Panc1 (cell line): Measurements from ENCODE around the gene SYT13. TPM values are rescaled to one million over a fixed set of nuclear protein-coding genes. Genes with fewer than 3 reads are reported as not detected.

Experiments
- ATAC-seq: fragments of 200-7000 bp; cut with Tn5 transposase; 2 replicates; pipeline ENCODE4 v1.9.1; 2020; ENCODE audit warnings: mild to moderate bottlenecking, moderate library complexity
- BruUV-seq: library from RNA; stranded (reverse); fragments of 400-500 nt; replicated peaks from 2 replicates; lab custom pipeline; 2021; lab: Mats Ljungman, UMichigan
- CTCF ChIA-PET: fragments of 300-600 bp; sonication (Branson Sonifier 250); formaldehyde crosslinking; loops from one replicate; lab custom pipeline; 2022; ENCODE audit warnings: antibody characterized with exemption; lab: Charles Lee
- POLR2A ChIA-PET: fragments of 300-600 bp; sonication (Branson Sonifier 250); formaldehyde crosslinking; loops from one replicate; lab custom pipeline; 2022; ENCODE audit warnings: antibody characterized with exemption; lab: Charles Lee
- DNase-seq: peaks from one replicate; pipeline ENCODE4 v3.0.0-alpha.2; 2010; ENCODE audit warnings: low read depth, low spot score
- H3K27ac ChIP-seq: 2 replicates; pipeline ENCODE4 v1.5.1; 2011; ENCODE audit warnings: mild to moderate bottlenecking, low read length, inconsistent platforms
- H3K27me3 ChIP-seq: fragments of 200-500 bp; sonication (Bioruptor generic); 2 replicates; pipeline ENCODE4 v1.6.0; 2014; ENCODE audit warnings: low read length, inconsistent platforms; ENCODE audit not compliant: control insufficient read depth, insufficient read depth
- H3K36me3 ChIP-seq: fragments of 200-500 bp; sonication (Bioruptor generic); 2 replicates; pipeline ENCODE4 v1.5.1; 2014; ENCODE audit warnings: inconsistent platforms, mild to moderate bottlenecking, low read length, moderate library complexity; ENCODE audit not compliant: control insufficient read depth, insufficient read depth
- H3K4me1 ChIP-seq: 2 replicates; pipeline ENCODE4 v1.5.1; 2011; ENCODE audit warnings: inconsistent platforms, mild to moderate bottlenecking, low read length, moderate library complexity; ENCODE audit not compliant: control insufficient read depth, insufficient read depth
- H3K4me3 ChIP-seq, 2 experiments: 2 replicates each; pipeline ENCODE4 v1.5.1; 2011 to 2012; ENCODE audit warnings: low read depth in 2 of 2, low read length in 2 of 2, mild to moderate bottlenecking in 2 of 2, inconsistent platforms in 1 of 2, moderate library complexity in 1 of 2
- H3K9me3 ChIP-seq: fragments of 200-500 bp; sonication (Bioruptor generic); 2 replicates; pipeline ENCODE4 v1.5.1; 2014; ENCODE audit warnings: low read depth, mild to moderate bottlenecking, inconsistent platforms, low read length, moderate library complexity; ENCODE audit not compliant: control insufficient read depth, insufficient read depth
- CTCF ChIP-seq: fragments of 450-650 bp; IDR thresholded peaks from 2 replicates; pipeline ENCODE4 v1.5.1; 2017; ENCODE audit warnings: mild to moderate bottlenecking
- POLR2AphosphoS5 ChIP-seq: IDR thresholded peaks from 2 replicates; pipeline ENCODE4 v1.6.1; 2012; ENCODE audit warnings: mild to moderate bottlenecking, low read depth, low read length, moderate library complexity
- REST ChIP-seq, 2 experiments: IDR thresholded peaks; 2 replicates each; pipeline ENCODE4 v1.6.1; 2011 to 2012; ENCODE audit warnings: low read depth in 2 of 2, control low read depth in 1 of 2, low read length in 1 of 2, mild to moderate bottlenecking in 1 of 2, moderate library complexity in 1 of 2; ENCODE audit not compliant: insufficient read depth in 1 of 2
- SIN3A ChIP-seq: IDR thresholded peaks from 2 replicates; pipeline ENCODE4 v1.6.1; 2012; ENCODE audit warnings: low read depth, mild to moderate bottlenecking, low read length, moderate library complexity, borderline replicate concordance; ENCODE audit not compliant: insufficient read depth
- TCF7L2 ChIP-seq: IDR thresholded peaks from 2 replicates; pipeline ENCODE4 v1.6.1; 2011; ENCODE audit warnings: mild to moderate bottlenecking, low read depth, low read length, inconsistent platforms
- in situ Hi-C: cut with HindIII; loops from 2 replicates; pipeline ENCODE4 v1.10.0; 2016; ENCODE audit warnings: low sequenced_read_pairs, low pct_unique_long_range_greater_than_20kb
- intact Hi-C: fragments of 100-400 bp; cut with micrococcal nuclease; formaldehyde crosslinking; loops from one replicate; pipeline ENCODE4 v1.10.0; 2022; ENCODE audit not compliant: unreplicated experiment
- total RNA-seq: library from RNA; stranded (reverse); gene quantifications from one replicate; pipeline ENCODE4 v1.2.1, GENCODE V29; 2021; ENCODE audit not compliant: unreplicated experiment

Gene SYT13
- total RNA-seq, 1 experiment from 2014 or later, result 0.13 TPM

DNA sequence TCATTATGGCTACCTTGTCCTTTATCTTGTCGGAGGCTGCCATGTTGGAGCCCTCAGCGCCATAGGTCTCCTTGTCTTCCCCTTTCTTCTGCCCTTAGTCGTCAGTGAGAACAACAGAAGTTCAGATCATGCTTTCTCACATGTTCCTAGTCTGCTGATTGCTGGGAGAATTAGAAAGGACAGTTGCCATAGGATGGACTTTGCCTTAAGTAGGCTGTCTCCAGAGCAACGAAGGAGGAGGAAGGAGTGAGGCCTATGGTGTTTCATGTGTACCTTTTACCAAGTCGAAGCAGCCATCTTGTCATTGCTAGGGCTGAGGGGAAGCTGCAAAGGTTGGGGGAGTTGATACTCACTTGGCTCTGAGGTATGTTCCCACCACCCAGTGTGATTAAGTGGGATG lies 62.6 kb downstream of the SYT13 start:
- ChIA-PET CTCF (no interaction called here), POLR2A (no interaction called here)
- intact Hi-C loops, result no loop called here
- Histone ChIP-seq H3K4me3 (no peak overlapping the region), H3K27ac (no peak overlapping the region), H3K9me3 (no peaks in the 10 kb centered on the region), H3K27me3 (no peaks in the 10 kb centered on the region), H3K4me1 (no peaks in the 10 kb centered on the region), H3K36me3 (no peaks in the 10 kb centered on the region)
- in situ Hi-C loops, result no loop called here
- ATAC-seq (no peak), DNase-seq (no peak)
- BruUV-seq, result no TSS peak
- TF ChIP-seq POLR2AphosphoS5, result no peak
- TF ChIP-seq TCF7L2, result no peak
- TF ChIP-seq SIN3A, result no peak
- no peak for TF ChIP-seq CTCF
- TF ChIP-seq REST (IDR thresholded peaks at IDR 0.05; ENCODE audit: insufficient read depth in 1 of 2, low read depth in 2 of 2, low read length in 1 of 2), result no peak

- H3K4me1 ChIP-seq, result no peaks in the 10 kb centered on the region
- intact Hi-C loops, result no loop called here
- no peak for DNase-seq
- H3K4me3 ChIP-seq, result no peak overlapping the region
- ChIA-PET POLR2A (no interaction called here), CTCF (no interaction called here)
- H3K9me3 ChIP-seq, result no peaks in the 10 kb centered on the region
- in situ Hi-C loops, result no loop called here
- no peak overlapping the region for H3K27ac ChIP-seq
- H3K27me3 ChIP-seq, result no peaks in the 10 kb centered on the region
- no peaks in the 10 kb centered on the region for H3K36me3 ChIP-seq
- no peak for ATAC-seq
- no peak for TF ChIP-seq CTCF
- TF ChIP-seq SIN3A, result no peak
- BruUV-seq, result no TSS peak
These were observed 66.7 kb downstream of the SYT13 start for GRCh38 chr11:45219411-45219810.

GRCh38 chr11:45218705-45219104 lies 67.4 kb downstream of the SYT13 start:
- intact Hi-C loops, result no loop called here
- TF ChIP-seq TCF7L2 (no peak), REST (IDR thresholded peaks at IDR 0.05; ENCODE audit: insufficient read depth in 1 of 2, low read depth in 2 of 2, low read length in 1 of 2) (no peak), SIN3A (no peak), CTCF (no peak), POLR2AphosphoS5 (no peak)
- no peak overlapping the region for H3K27ac ChIP-seq
- H3K4me3 ChIP-seq, result no peak overlapping the region
- ChIA-PET POLR2A (no interaction called here), CTCF (no interaction called here)
- H3K9me3 ChIP-seq, result no peaks in the 10 kb centered on the region
- ATAC-seq (no peak), DNase-seq (no peak)
- no peaks in the 10 kb centered on the region for H3K36me3 ChIP-seq
- no TSS peak for BruUV-seq
- no peaks in the 10 kb centered on the region for H3K4me1 ChIP-seq
- no peaks in the 10 kb centered on the region for H3K27me3 ChIP-seq
- in situ Hi-C loops, result no loop called here
